Neuron (in vitro differentiated cells): ENCODE measurements around the gene AKT3.

Source experiments
- H2AFZ ChIP-seq: one replicate; pipeline ENCODE4 v1.6.1; 2013; ENCODE audit warnings: low read depth, mild to moderate bottlenecking, inconsistent platforms, low read length, moderate library complexity
- H3K27me3 ChIP-seq: one replicate; pipeline ENCODE4 v1.6.1; 2013; ENCODE audit warnings: low read length; ENCODE audit not compliant: insufficient read depth
- H3K36me3 ChIP-seq: one replicate; pipeline ENCODE4 v1.6.1; 2013; ENCODE audit warnings: low read length; ENCODE audit not compliant: insufficient read depth
- H3K4me1 ChIP-seq: one replicate; pipeline ENCODE4 v1.6.1; 2013; ENCODE audit warnings: low read length; ENCODE audit not compliant: insufficient read depth
- H3K4me3 ChIP-seq: 2 replicates; pipeline ENCODE4 v1.5.1; 2013; ENCODE audit warnings: mild to moderate bottlenecking, low read length, moderate library complexity
- H3K9me3 ChIP-seq: one replicate; pipeline ENCODE4 v1.6.1; 2013; ENCODE audit warnings: low read length

Gene AKT3

GRCh38 chr1:243559575-243560162 is 290.4 kb downstream of the AKT3 start:
- no peaks in the 10 kb centered on the region for H3K27me3 ChIP-seq
- H2AFZ ChIP-seq: no peak overlapping the region
- no peak overlapping the region for H3K4me3 ChIP-seq
- peaks cover 18% of the 10 kb centered on the region for H3K36me3 ChIP-seq
- peaks cover 16% of the 10 kb centered on the region for H3K9me3 ChIP-seq
- no peaks in the 10 kb centered on the region for H3K4me1 ChIP-seq

GRCh38 chr1:243558576-243558975 is 291.5 kb downstream of the AKT3 start:
- Histone ChIP-seq H3K36me3 (peaks cover 17% of the 10 kb centered on the region), H3K27me3 (no peaks in the 10 kb centered on the region), H3K4me1 (no peaks in the 10 kb centered on the region), H2AFZ (no peak overlapping the region), H3K9me3 (peaks cover 16% of the 10 kb centered on the region), H3K4me3 (no peak overlapping the region)

GRCh38 chr1:243557866-243558265 is 292.2 kb downstream of the AKT3 start:
- H3K36me3 ChIP-seq: peaks cover 13% of the 10 kb centered on the region
- no peak overlapping the region for H2AFZ ChIP-seq
- no peak overlapping the region for H3K4me3 ChIP-seq
- no peaks in the 10 kb centered on the region for H3K27me3 ChIP-seq
- no peaks in the 10 kb centered on the region for H3K4me1 ChIP-seq
- H3K9me3 ChIP-seq: peaks cover 15% of the 10 kb centered on the region

DNA sequence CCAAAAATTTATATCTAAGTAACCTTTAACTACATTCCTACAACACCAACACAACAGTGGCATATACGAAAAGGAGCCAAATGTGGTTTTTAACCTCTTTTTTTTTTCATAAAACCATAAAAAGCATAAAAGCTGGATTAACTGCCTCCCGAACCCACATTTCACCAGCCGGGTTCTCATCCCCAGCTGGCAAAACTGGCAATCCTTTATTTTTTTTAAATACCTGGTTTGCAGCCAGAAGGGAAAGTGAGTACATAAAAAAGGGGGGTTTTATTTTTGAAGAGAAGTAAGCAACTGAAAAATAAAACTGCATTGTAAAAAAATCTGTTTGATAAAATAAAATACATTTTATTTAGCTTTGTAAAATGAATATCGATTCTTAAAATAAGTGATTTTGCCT is 295.4 kb downstream of the AKT3 start:
- H3K36me3 ChIP-seq: peaks cover 2% of the 10 kb centered on the region
- H3K4me3 ChIP-seq: no peak overlapping the region
- no peak overlapping the region for H2AFZ ChIP-seq
- no peaks in the 10 kb centered on the region for H3K27me3 ChIP-seq
- no peaks in the 10 kb centered on the region for H3K9me3 ChIP-seq
- no peaks in the 10 kb centered on the region for H3K4me1 ChIP-seq

DNA sequence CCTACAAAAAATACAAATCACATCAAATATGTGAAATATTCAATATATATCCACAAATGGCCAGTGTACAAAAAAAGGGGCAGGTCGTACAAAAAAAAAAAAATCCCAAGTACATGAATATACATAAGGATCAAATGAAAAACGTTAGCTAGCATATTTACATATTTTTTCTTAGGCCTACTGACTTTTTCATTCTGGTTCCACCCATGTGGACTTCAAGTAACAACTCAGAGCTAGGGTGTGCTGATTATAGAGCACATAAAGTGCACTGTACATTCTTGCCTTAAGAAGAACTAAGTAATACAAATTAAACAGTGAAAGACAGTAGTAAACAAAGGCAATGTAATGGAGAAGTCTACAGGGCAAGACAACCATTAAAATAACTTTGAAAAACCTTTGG is 297.0 kb downstream of the AKT3 start:
- H3K4me3 ChIP-seq: no peak overlapping the region
- H2AFZ ChIP-seq: no peak overlapping the region
- no peaks in the 10 kb centered on the region for H3K27me3 ChIP-seq
- H3K9me3 ChIP-seq: no peaks in the 10 kb centered on the region
- peaks cover 4% of the 10 kb centered on the region for H3K36me3 ChIP-seq
- no peaks in the 10 kb centered on the region for H3K4me1 ChIP-seq

DNA sequence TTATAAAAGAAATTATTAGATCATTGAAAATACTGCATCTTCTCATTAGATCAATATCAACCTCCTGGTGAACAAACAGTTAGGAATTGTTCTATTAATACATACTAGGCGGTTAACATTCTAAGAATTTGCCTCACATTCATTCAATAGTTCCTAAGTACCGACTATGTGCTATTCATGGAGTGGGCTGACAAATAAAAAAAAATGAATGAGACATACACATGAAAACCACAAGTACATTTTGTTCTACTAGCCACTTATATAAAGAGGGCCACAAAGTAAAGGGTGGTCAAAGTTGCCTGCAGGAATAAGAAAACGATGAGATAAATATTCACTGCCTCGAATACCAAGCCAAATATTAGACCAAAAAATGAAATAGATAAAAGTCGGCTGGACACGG is 299.8 kb downstream of the AKT3 start:
- Histone ChIP-seq H3K4me1 (no peaks in the 10 kb centered on the region), H3K4me3 (no peak overlapping the region), H2AFZ (no peak overlapping the region), H3K27me3 (no peaks in the 10 kb centered on the region), H3K9me3 (no peaks in the 10 kb centered on the region), H3K36me3 (peaks cover 9% of the 10 kb centered on the region)

- H3K4me1 ChIP-seq: no peaks in the 10 kb centered on the region
- H3K9me3 ChIP-seq: no peaks in the 10 kb centered on the region
- H3K4me3 ChIP-seq: no peak overlapping the region
- H3K36me3 ChIP-seq: peaks cover 9% of the 10 kb centered on the region
- H2AFZ ChIP-seq: no peak overlapping the region
- no peaks in the 10 kb centered on the region for H3K27me3 ChIP-seq
These were observed 300.3 kb downstream of the AKT3 start for GRCh38 chr1:243549791-243550190.

- Histone ChIP-seq H3K36me3 (peaks cover 16% of the 10 kb centered on the region), H3K4me3 (no peak overlapping the region), H3K4me1 (no peaks in the 10 kb centered on the region), H2AFZ (no peak overlapping the region), H3K27me3 (no peaks in the 10 kb centered on the region), H3K9me3 (peaks cover 2% of the 10 kb centered on the region)
These were observed 300.9 kb downstream of the AKT3 start for GRCh38 chr1:243549108-243549507.

- Histone ChIP-seq H3K4me1 (no peaks in the 10 kb centered on the region), H2AFZ (no peak overlapping the region), H3K4me3 (no peak overlapping the region), H3K9me3 (peaks cover 2% of the 10 kb centered on the region), H3K27me3 (no peaks in the 10 kb centered on the region), H3K36me3 (peaks cover 21% of the 10 kb centered on the region)
These were observed 301.5 kb downstream of the AKT3 start for GRCh38 chr1:243548516-243548915.

DNA sequence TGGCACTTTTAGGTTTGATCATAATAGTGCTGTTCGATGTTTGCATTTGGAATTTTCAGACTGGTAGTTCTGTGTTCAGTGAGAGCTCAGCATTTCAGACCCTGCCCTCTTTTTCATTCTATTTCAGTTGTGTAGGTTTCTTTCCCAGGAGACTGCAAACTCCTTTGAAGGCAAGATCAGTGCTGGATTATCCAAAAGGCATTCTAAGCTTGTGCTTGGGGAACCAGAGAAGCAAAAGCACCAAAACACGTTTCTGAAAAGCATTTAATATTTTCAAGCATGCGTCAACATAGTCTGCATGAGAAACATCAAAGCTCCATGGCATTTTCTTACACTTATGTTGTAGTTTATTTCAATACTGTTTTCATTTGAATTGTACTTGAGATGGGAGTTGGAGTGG is 302.2 kb downstream of the AKT3 start:
- Histone ChIP-seq H3K27me3 (no peaks in the 10 kb centered on the region), H3K4me1 (no peaks in the 10 kb centered on the region), H2AFZ (no peak overlapping the region), H3K4me3 (no peak overlapping the region), H3K36me3 (peaks cover 24% of the 10 kb centered on the region), H3K9me3 (peaks cover 2% of the 10 kb centered on the region)

GRCh38 chr1:243546457-243546856 is 303.6 kb downstream of the AKT3 start:
- Histone ChIP-seq H3K4me3 (no peak overlapping the region), H3K9me3 (peaks cover 2% of the 10 kb centered on the region), H3K27me3 (no peaks in the 10 kb centered on the region), H2AFZ (no peak overlapping the region), H3K4me1 (no peaks in the 10 kb centered on the region), H3K36me3 (peaks cover 24% of the 10 kb centered on the region)

DNA sequence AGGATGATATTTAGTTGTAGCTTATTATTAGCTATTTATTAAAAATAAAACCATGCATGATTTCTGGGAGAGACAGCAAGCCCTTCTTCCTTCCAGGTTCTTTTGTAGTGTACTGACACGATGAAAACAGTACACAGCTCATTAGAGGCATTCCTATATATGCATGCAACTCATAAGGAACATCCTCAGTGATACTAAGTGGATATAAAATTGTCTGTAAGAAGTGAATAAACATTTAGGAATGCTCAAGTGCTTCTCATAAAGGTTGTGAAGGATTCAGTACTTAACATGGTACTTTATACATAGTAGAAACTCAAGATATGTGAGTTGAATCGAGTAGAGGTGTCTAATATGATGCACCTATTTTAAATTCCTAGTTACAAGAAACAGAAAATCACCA is 306.5 kb downstream of the AKT3 start:
- Histone ChIP-seq H3K9me3 (peaks cover 4% of the 10 kb centered on the region), H3K36me3 (peaks cover 20% of the 10 kb centered on the region), H2AFZ (no peak overlapping the region), H3K27me3 (no peaks in the 10 kb centered on the region), H3K4me1 (no peaks in the 10 kb centered on the region), H3K4me3 (no peak overlapping the region)

DNA sequence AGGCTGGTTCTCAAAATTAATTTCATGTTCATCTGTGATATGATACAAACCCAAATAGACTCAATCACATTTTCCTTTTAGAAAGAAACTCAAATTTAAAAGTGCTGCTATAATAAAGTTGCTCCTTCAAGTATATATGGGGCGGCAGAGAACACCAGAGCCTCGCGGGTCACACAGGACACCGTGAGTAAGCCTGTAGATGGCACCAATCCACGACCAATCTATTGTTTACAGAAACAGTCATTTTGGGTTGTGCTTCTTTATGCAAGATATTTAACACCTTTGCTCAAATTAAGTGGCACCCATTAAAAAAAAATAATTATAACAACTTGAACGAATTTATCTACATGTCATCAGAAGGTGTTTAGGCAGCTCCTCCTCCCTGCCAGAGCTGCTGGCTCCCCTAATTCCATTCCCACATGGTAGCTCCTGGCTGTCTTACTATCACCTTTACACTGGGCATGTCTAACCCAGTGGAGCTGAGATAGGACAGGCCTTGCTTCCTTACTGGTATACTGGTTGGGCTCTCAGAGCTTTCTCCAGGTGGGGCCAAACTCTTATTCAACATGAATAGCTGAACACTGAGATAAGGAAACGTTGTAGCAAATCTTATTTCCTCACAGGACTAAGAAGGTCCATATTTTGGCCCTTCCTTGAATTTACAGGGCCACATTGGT is 307.2 kb downstream of the AKT3 start:
- peaks cover 4% of the 10 kb centered on the region for H3K9me3 ChIP-seq

DNA sequence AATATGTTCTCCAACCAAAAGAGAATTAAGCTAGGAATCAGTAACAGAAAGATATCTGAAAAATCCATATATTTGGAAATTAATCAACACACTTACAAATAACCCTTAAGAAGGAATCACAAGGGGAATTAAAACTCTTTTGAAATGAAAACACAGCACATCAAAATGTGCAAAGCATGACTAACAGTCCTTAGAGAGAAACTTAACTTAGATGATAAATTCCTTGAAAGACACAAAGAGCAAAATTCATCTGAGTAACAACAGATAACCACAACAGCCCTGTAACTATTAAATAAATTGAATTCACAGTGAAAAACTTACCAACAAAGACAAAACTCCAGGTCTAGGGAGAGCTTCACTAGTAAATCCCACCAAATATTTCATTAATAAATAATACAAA is 310.4 kb downstream of the AKT3 start:
- Histone ChIP-seq H3K36me3 (peaks cover 14% of the 10 kb centered on the region), H3K4me3 (no peak overlapping the region), H2AFZ (no peak overlapping the region), H3K9me3 (peaks cover 5% of the 10 kb centered on the region), H3K27me3 (no peaks in the 10 kb centered on the region), H3K4me1 (no peaks in the 10 kb centered on the region)

More for the DNA sequence above, 307.2 kb downstream of the AKT3 start:
- no peaks in the 10 kb centered on the region for H3K27me3 ChIP-seq
- H3K36me3 ChIP-seq: peaks cover 20% of the 10 kb centered on the region
- no peak overlapping the region for H3K4me3 ChIP-seq
- no peaks in the 10 kb centered on the region for H3K4me1 ChIP-seq
- no peak overlapping the region for H2AFZ ChIP-seq
